ENCODE data around the gene NSD2.

- no peak for TF ChIP-seq CTCF (IDR thresholded peaks at IDR 0.05)
- no peak for TF ChIP-seq POLR2A (IDR thresholded peaks at IDR 0.05)
Observed at GRCh38 chr4:1856943-1857699, 14.1 kb upstream of the NSD2 start.

All from testis (tissue), 2 donors.